NCI-H2227 (cell line): ENCODE measurements around the gene CARD6.
"Not testable (repeated sequence)": the region's sequence is repeated elsewhere in the genome, so short reads cannot be mapped to it uniquely, and the experiment has no call there.

Experiments used
- DNase-seq: peaks from one replicate; lab custom pipeline; 2025; ENCODE audit not compliant: unreplicated experiment; lab: John Stamatoyannopoulos, UW

The CARD6 gene

GRCh38 chr5:40828690-40829661 lies 12.2 kb upstream of the CARD6 start:
- DNase-seq: no peak

GRCh38 chr5:40829748-40830533 lies 11.2 kb upstream of the CARD6 start:
- DNase-seq: no peak

DNA sequence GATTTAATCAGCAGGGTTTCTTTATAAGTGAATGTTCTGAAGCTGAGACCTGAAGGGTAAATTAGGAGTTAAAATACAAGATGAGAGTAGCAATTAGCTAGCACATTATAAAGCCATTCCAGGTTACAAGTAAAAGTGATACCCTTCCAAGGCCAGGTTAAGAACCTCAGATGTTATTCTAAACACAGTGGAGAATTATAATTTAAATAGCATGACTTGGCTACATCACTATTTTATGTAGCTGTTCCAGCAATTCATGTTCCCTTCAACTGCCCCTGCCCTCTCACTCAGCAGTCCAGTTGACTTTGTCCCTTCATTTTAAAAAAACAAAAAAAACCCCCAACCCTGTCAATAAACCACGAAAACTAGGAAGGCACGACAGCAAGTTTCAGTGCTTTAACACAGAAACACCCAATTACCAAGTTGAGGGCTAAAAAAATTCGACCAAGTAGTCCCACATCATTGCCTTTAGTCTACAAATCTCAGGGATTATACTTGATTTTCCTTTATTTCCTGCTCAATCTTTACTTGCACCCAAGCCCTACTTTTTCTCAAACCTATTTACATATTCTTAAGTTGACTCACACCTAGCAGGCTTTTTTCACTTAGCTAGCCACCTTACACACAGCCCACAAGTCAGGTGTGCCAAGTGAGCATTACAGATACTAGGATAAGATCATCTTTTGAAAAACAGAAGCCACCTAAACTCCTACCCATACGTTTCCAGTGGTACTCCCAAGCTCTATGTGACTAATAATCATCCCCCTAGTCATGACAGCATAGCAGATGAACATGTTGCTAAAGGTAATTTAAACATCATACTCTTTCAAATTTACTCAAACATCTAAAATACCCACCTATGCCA lies 9.6 kb upstream of the CARD6 start:
- no peak for DNase-seq

GRCh38 chr5:40832345-40832744 lies 8.8 kb upstream of the CARD6 start:
- DNase-seq: no peak

DNA sequence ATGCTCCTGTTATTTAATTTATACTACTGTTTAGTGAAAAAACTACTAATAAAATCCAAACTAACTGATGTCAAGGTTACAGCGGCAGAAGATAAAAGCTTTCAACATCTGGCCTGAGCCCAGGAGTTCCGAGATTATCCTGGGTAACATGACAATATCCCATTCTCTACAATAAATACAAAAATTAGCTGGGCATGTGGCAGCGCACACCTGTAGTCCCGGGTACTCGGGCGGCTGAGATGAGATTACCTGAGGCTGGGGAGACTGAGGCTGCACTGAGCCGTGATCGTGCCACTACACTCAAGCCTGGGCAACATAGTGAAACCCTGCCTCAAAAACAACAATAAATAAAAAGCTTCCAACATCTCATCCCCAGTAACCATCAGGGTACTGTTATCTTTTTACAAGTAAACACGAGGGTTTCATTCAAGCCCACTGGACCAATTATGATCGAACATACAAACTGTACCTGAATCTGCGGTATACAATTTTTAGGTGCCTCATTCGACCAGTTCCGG lies 7.4 kb upstream of the CARD6 start:
- no peak for DNase-seq

DNA sequence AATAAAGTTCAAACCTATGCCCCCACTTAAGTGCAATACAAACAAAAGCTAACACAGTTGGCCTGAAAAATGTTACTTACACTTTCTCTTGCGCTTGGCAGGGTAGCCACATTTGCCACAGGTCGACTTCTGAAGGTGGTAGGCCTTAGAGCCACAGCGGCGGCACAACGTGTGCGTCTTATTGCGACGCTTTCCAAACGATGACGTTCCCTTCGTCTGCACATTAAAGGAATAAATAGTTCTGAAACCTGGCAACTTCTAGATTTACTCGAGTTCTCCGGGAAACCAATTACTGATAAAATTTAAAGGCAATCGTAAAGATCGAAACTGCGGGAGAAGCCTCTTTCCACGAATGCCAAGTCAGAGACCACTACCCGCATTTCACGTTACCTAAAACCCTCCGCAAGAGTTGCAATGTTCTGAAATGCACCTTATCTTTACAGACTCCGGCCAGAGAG lies 6.7 kb upstream of the CARD6 start:
- peak; percentile 56 for DNase-seq

DNA sequence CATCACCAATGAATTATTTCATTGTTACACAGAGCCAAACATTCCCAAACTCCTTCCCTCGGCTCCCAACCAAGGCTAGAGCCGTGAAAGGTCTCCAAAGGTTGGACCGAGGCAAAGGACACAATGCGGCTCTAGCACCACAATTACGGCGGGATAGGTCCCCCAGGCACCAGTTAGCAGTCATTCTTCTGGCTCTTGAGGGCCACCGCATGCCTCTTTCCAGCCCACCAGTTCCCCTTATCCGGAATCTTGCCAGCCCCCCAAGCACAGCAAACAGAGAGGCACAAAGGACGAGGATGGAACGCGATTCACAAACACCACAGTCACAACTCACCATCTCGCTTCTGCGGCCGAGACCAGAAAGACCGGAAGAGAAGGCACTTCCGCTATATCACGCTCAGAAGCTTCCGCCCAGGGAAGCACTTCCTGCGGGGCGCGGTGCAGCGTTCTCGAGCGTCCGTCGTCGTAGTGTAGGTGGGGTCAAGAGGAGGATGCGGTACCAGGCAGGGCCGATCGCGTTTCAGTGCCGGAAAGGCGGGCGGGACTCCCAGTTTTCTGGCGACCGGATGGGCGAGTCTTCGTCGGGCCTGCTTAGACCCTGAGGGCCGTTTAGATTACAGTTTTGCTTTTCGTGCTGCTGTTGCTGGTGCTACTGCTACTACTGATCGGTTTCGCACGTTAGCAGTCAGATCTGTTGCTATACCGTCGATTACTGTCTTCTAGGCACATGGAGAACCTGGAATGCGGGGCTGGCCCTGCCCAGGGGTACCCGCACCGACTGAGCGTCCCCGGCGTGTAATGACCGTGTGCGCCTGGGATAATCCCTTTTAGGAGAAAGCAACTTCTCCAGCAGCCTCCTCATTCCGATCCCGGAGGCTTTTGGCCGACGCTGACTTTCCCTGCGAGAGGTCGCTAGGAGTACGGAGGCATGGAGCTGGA lies 6.0 kb upstream of the CARD6 start, which contains the start of gene RPL37:
Gene RPL37 (minus strand): TSS at position 374 of the 939 bp plus-strand sequence. CDS start 37 bp downstream, at position 337.
- peak; percentile 99 for DNase-seq

DNA sequence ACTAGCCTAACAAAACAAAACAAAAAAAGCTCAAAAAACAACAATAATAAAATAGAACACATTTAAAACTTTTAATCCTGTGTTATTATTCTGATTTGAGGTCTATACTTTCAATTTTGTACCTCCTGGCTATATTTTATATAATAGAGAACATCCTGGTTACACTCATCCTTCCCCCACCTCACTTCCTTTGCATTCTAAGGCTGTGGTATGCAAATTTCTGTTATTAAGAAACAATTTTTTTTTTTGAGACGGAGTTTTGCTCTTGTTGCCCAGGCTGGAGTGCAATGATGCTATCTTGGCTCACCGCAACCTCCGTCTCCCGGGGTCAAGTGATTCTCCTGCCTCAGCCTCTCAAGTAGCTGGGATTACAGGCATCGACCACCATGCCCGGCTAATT lies 3.1 kb upstream of the CARD6 start:
- no peak for DNase-seq

GRCh38 chr5:40842351-40842750 lies 1.2 kb downstream of the CARD6 start:
- no peak for DNase-seq

DNA sequence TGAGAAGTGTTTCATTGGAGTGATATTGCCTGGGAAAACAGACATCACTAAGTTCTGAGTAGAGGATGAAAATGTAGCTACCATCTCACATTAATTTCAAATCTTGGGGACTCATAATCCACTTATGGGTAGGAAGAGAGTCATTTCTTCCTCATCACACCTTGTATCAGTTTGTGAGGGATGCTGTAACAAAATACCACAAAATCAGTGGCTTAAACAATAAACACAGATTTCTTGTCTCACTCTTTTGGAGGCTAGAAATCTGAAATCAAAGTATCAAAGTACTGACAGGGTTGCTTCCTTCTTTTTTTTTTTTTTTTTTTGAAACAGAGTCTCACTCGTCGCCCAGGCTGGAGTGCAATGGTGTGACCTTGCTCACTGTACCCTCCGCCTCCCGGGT lies 3.4 kb downstream of the CARD6 start:
- DNase-seq: no peak

- DNase-seq: no peak
Observed at GRCh38 chr5:40846371-40846770, 5.2 kb downstream of the CARD6 start.

DNA sequence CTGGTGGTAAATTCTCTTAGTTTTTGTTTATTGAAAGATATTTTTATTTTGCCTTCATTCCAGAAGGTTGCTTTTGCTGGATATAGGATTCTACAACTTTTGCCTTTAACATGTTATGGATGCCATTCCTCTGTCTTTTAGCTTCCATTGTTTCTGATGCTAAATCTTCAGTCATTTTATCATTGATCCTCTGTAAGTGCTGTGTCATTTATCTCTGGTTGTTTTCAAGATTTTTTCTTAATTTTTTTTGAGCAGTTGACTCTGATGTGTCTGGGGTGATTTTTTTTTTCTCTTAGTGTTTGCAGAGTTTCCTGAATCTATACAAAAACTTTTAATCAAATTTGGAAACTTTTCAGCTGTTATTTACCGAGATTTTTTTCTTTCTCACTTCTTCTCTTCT lies 6.4 kb downstream of the CARD6 start:
- no peak for DNase-seq

- no peak for DNase-seq
Observed at GRCh38 chr5:40853632-40854192, 12.5 kb downstream of the CARD6 start.

- no peak for DNase-seq
Observed at GRCh38 chr5:40860711-40861110, 19.5 kb downstream of the CARD6 start.

GRCh38 chr5:40865004-40865403 lies 23.8 kb downstream of the CARD6 start:
- DNase-seq: not testable (repeated sequence)

DNA sequence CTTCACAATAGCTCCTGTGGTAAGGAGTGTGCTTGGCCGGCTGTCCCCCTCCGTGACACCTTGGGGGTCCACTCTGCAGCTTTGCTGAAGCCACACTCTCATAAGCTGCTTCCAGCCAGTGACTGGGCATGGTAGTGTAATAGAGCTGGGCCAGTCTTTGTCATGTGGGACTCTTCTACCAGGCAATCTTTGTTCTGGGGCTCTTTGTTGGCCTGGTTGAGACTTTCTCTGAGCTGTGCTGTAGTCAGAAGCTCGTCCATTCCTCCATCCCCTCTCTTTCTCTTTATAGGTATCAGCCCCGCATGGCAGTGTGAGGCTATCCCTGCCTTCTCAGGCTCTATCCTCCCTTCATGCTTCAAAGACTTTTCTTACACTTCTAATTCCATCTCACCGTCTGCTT lies 25.7 kb downstream of the CARD6 start:
- DNase-seq: no peak

DNA sequence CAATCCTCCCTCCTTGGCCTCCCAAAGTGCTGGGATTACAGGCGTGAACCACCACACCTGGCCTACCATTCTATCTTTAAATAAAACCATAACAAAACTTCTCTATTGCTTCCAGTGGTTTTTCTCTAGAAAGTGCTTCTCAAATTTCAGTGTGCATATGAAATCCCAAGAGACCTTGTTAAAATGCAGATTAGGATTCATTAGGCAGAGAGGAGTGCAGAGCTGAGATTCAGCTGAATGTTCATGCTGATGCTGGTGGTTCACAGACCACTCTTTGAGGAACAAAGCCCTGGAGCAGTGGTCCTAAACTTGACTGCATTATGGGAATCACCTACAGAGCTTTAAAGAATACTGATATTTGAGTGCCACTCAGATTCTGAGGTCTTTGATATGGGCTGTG lies 28.2 kb downstream of the CARD6 start:
- DNase-seq: no peak

DNA sequence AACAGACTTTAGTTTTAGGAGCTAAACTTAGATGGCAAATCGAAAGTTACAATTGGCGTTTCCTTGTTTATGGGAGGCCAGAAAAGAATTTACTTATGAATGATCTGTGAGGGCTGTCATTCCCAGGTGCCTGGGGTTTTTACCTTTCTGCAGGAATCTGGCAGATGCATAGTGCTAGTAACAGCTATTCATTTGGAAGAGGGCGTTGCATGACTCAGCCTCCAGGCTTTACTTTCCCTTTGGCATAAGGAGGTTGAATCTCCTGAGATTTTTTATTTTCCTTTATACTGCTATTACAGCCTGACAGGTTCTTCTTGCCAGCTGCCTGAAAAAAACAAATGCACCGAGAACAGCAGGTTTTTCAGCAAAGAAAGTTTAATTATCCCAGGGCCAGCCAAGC lies 30.0 kb downstream of the CARD6 start:
- no peak for DNase-seq

GRCh38 chr5:40872253-40872652 lies 31.1 kb downstream of the CARD6 start:
- DNase-seq: not testable (repeated sequence)
